NCI-H1417 treated with DMSO at 0.1 percent for 48 hours (cell line): Measurements from ENCODE around the gene ERC1.

Experiments
- DNase-seq: peaks from one replicate; lab custom pipeline; 2025; lab: John Stamatoyannopoulos, UW

ERC1 gene

DNA sequence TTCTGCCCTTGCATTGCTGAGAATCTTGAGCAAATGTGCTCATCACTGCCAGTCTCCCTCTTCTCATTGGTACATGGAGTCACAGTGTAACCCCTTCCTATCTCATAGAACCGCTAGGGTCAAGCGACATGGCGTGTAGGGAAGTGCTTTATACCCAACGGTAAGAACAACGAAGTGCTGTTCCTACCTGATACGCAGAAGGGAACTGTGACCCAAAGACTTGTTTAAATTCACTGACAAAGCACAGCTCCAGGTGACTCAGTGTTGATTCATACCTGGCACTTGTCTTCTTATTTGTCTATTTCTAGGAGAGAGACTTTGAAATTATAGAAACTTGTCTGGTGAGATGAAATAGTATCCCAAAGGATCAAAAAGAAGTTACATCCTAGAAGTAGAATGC, 549.7 kb downstream of the ERC1 start:
- no peak for DNase-seq

DNA sequence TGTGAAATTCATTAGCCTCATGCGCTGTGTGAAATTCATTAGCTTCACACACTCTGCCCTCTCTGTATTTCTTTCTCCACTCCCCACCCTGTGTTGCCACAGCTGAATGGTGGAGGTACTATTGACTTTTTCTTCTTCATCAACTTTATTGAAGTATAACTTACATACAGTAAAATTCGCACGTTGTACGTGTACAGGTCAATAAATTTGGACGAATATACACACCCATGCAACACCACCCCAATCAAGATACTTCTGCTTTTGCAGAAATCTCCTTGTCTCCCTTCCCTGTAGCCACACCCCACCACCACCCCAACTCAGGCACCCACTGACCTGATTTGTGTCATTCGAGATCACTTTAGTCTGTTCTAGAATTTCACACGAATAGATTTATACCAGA, 551.6 kb downstream of the ERC1 start:
- DNase-seq, result no peak

DNA sequence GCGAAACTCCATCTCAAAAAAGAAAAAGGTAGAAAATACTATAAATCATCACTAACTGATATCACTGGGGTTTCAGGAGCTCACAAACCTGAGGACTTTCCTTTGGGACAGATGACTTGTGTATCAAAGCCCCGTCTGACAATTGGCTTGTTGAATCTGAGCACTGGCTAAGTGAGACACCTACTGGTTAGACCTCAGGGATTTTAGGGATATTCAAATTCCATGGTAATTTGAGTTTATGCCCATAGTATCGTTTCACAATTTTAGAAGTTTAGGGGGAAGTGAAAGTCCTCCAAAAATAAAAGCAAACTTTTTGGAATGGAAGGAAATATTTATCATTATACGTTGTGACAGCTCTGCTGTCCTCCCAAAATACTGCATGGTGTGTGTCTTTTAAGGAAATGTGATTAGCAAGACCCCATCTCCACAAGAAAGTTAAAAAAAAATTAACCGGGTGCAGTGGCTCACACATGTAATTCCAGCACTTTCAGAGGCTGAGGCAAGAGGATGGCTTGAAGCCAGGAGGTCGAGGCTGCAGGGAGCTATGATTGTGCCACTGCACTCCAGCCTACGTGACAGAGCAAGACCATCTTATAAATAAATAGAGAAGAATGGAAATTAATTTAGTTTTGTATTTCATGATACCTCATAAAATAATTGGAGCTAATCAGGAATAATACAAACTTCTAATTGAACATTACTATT, 554.1 kb downstream of the ERC1 start:
- no peak for DNase-seq
